Measurements from ENCODE around the gene TBCK. TPM values are rescaled to one million over a fixed set of nuclear protein-coding genes. Genes with fewer than 3 reads are reported as not detected.

The TBCK gene
- total and polyA plus RNA-seq, 4 donors: 4.9 to 25.5 (median 15.8) TPM

DNA sequence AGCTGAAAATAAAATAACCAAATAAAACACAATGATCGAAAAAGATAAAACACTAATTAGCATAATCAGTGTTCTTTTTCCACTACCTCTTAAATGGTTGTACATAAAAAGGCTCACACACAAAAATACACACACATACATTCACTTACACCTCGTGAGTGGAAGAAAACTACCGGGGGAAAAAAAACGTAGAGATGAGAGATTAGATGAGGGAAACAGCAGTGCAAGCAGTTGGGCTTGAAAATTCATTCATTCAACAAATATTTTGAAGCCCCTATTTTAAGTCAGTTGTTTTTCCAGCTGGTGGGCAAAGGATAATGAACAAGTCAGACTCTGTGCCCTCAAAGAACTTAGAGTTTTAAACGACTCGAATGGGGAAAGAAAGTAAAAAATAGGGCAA is 1.0 kb downstream of the TBCK start:
- WGBS: 32% methylated on average over 6 of the region's 6 CpGs
- Histone ChIP-seq H3K27ac (ENCODE audit: low read depth in 1 of 2, low read length in 2 of 2) (no peak overlapping the region), H3K9ac (ENCODE audit: low read depth in 1 of 2, low read length in 2 of 2) (peak overlapping the region; percentile 95 to 96)

GRCh38 chr4:106312997-106313522 is 2.9 kb downstream of the TBCK start:
- no peaks in the 10 kb centered on the region for H3K9me3 ChIP-seq (ENCODE audit: control insufficient read depth in 4 of 4, low read length in 3 of 4)
- peaks cover 0 to 3% (median 1%) of the 10 kb centered on the region in 4 donors for H3K36me3 ChIP-seq (ENCODE audit: control insufficient read depth in 4 of 4, insufficient read depth in 3 of 4, low read depth in 1 of 4, low read length in 3 of 4)
- H3K4me1 ChIP-seq (ENCODE audit: control insufficient read depth in 4 of 4, insufficient read depth in 4 of 4, low read length in 3 of 4): peaks cover 4 to 20% (median 19%) of the 10 kb centered on the region in 4 donors
- H3K27ac ChIP-seq (ENCODE audit: low read depth in 1 of 2, low read length in 2 of 2): no peak overlapping the region
- 93% methylated on average over 3 of the region's 3 CpGs for WGBS
- DNase-seq (ENCODE audit: low spot score): no peak
- H3K27me3 ChIP-seq (ENCODE audit: control insufficient read depth in 4 of 4, insufficient read depth in 4 of 4, low read length in 3 of 4): no peaks in the 10 kb centered on the region
- no peak overlapping the region for H3K4me3 ChIP-seq (ENCODE audit: low read depth in 1 of 3, low read length in 3 of 3)
- no peak for TF ChIP-seq RAD21 (IDR thresholded peaks at IDR 0.05)
- TF ChIP-seq HNF4G (IDR thresholded peaks at IDR 0.05): no peak
- no peak for TF ChIP-seq YY1 (IDR thresholded peaks at IDR 0.05)
- TF ChIP-seq CTCF (IDR thresholded peaks at IDR 0.05; ENCODE audit: low read depth, low read length, missing input control): no peak
- no peak for TF ChIP-seq GABPA (IDR thresholded peaks at IDR 0.05 in 1 of 2, conservative IDR thresholded peaks at IDR 0.05 in 1 of 2)
- TF ChIP-seq NR2F2 (IDR thresholded peaks at IDR 0.05): no peak
- no peak for TF ChIP-seq MAX (IDR thresholded peaks at IDR 0.05)
- no peak for TF ChIP-seq FOXA1 (IDR thresholded peaks at IDR 0.05)
- TF ChIP-seq TAF1 (conservative IDR thresholded peaks at IDR 0.05): no peak
- no peak for TF ChIP-seq SP1 (IDR thresholded peaks at IDR 0.05)
- no peak overlapping the region for H3K9ac ChIP-seq (ENCODE audit: low read depth in 1 of 2, low read length in 2 of 2)

More for the DNA sequence above, 1.0 kb downstream of the TBCK start:
- Histone ChIP-seq H3K36me3 (ENCODE audit: control insufficient read depth in 4 of 4, insufficient read depth in 3 of 4, low read depth in 1 of 4, low read length in 3 of 4) (no peaks in the 10 kb centered on the region), H3K4me1 (ENCODE audit: control insufficient read depth in 4 of 4, insufficient read depth in 4 of 4, low read length in 3 of 4) (peaks cover 4 to 25% (median 24%) of the 10 kb centered on the region in 4 donors), H3K4me3 (ENCODE audit: low read depth in 1 of 3, low read length in 3 of 3) (peak overlapping the region in 2 of 3 donors; percentile 72 to 97), H3K9me3 (ENCODE audit: control insufficient read depth in 4 of 4, low read length in 3 of 4) (no peaks in the 10 kb centered on the region), H3K27me3 (ENCODE audit: control insufficient read depth in 4 of 4, insufficient read depth in 4 of 4, low read length in 3 of 4) (no peaks in the 10 kb centered on the region)
- DNase-seq (ENCODE audit: low spot score): no peak
- TF ChIP-seq MAX (IDR thresholded peaks at IDR 0.05): no peak
- no peak for TF ChIP-seq GABPA (IDR thresholded peaks at IDR 0.05 in 1 of 2, conservative IDR thresholded peaks at IDR 0.05 in 1 of 2)
- no peak for TF ChIP-seq HNF4A (conservative IDR thresholded peaks at IDR 0.05)
- TF ChIP-seq, protein P1, sequence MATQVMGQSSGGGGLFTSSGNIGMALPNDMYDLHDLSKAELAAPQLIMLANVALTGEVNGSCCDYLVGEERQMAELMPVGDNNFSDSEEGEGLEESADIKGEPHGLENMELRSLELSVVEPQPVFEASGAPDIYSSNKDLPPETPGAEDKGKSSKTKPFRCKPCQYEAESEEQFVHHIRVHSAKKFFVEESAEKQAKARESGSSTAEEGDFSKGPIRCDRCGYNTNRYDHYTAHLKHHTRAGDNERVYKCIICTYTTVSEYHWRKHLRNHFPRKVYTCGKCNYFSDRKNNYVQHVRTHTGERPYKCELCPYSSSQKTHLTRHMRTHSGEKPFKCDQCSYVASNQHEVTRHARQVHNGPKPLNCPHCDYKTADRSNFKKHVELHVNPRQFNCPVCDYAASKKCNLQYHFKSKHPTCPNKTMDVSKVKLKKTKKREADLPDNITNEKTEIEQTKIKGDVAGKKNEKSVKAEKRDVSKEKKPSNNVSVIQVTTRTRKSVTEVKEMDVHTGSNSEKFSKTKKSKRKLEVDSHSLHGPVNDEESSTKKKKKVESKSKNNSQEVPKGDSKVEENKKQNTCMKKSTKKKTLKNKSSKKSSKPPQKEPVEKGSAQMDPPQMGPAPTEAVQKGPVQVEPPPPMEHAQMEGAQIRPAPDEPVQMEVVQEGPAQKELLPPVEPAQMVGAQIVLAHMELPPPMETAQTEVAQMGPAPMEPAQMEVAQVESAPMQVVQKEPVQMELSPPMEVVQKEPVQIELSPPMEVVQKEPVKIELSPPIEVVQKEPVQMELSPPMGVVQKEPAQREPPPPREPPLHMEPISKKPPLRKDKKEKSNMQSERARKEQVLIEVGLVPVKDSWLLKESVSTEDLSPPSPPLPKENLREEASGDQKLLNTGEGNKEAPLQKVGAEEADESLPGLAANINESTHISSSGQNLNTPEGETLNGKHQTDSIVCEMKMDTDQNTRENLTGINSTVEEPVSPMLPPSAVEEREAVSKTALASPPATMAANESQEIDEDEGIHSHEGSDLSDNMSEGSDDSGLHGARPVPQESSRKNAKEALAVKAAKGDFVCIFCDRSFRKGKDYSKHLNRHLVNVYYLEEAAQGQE (IDR thresholded peaks at IDR 0.05): no peak
- TF ChIP-seq FOXA1 (IDR thresholded peaks at IDR 0.05): no peak
- TF ChIP-seq, protein P2, sequence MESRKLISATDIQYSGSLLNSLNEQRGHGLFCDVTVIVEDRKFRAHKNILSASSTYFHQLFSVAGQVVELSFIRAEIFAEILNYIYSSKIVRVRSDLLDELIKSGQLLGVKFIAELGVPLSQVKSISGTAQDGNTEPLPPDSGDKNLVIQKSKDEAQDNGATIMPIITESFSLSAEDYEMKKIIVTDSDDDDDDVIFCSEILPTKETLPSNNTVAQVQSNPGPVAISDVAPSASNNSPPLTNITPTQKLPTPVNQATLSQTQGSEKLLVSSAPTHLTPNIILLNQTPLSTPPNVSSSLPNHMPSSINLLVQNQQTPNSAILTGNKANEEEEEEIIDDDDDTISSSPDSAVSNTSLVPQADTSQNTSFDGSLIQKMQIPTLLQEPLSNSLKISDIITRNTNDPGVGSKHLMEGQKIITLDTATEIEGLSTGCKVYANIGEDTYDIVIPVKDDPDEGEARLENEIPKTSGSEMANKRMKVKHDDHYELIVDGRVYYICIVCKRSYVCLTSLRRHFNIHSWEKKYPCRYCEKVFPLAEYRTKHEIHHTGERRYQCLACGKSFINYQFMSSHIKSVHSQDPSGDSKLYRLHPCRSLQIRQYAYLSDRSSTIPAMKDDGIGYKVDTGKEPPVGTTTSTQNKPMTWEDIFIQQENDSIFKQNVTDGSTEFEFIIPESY (IDR thresholded peaks at IDR 0.05): no peak

All from liver (tissue), 9 donors.